Measurements from ENCODE around the gene CNOT8. TPM values are rescaled to one million over a fixed set of nuclear protein-coding genes. Genes with fewer than 3 reads are reported as not detected.
A peak's percentile ranks its signal among the peaks of the same experiment; 100 is the strongest.

CNOT8 gene
- total RNA-seq (53.7 and 57.0 TPM in 2 replicates), polyA plus RNA-seq (34.6 and 42.6 TPM in 2 replicates), polyA minus RNA-seq (62.7 and 64.2 TPM in 2 replicates), Bru-seq, nascent RNA (percentile 91 among the genes with signal in this experiment), BruChase-seq, experiment 1, labeled RNA remaining after a 6-hour chase (percentile 92 among the genes with signal in this experiment), BruChase-seq, experiment 2, labeled RNA remaining after a 2-hour chase (percentile 96 among the genes with signal in this experiment)
- polyA plus RNA-seq (2011; cell fraction: cytosol; rRNA removed), result 47.8 and 48.2 TPM in 2 replicates
- polyA plus RNA-seq (2011; cell fraction: nucleus; rRNA removed), result 56.0 and 61.1 TPM in 2 replicates
- polyA plus RNA-seq (2012), result 40.6 and 55.9 TPM in 2 replicates
- polyA minus RNA-seq (2011; cell fraction: cytosol; rRNA and poly(A)+ RNA removed), result 32.9 TPM
- polyA minus RNA-seq (2011; cell fraction: nucleus; rRNA and poly(A)+ RNA removed), result 23.5 and 24.0 TPM in 2 replicates
- long read RNA-seq, transcript CNOT8-210 (6 exons, 945 nt), result minor isoform, 9 of 191 reads
- long read RNA-seq, transcript CNOT8-204 (8 exons, 2,708 nt), result minor isoform, 10 of 191 reads
- long read RNA-seq, transcript CNOT8-202 (7 exons, 2,604 nt), result minor isoform, 20 of 191 reads
- long read RNA-seq, transcript CNOT8-201 (7 exons, 2,528 nt), result major isoform, 91 of 191 reads
- long read RNA-seq, partial matches to known transcripts, result 13 of 191 reads
- long read RNA-seq, other reads (novel, unspliced or antisense), result 40 of 191 reads

- intact Hi-C loops (cut with micrococcal nuclease), result loop anchor here (1.0 to 10.0 kb wide), 8 partner anchors 46 to 574 kb away; partner anchors contain the start of genes GEMIN5, LARP1 and SAP30L
- CTCF ChIA-PET, result interaction anchor here (0.9 to 2.2 kb wide), 2 partner anchors 23 to 208 kb away, joined by 3 to 12 read pairs; no protein-coding TSS in a partner anchor
- POLR2A ChIA-PET, result interaction anchor here (0.9 to 2.1 kb wide), 2 partner anchors 23 to 79 kb away, joined by 5 to 8 read pairs; partner anchors contain the start of gene GEMIN5
- H3K9me3 ChIP-seq (replicated peaks; ENCODE audit: control insufficient read depth, insufficient read depth, low read length), result no peaks in the 10 kb centered on the region
- H3K9ac ChIP-seq (replicated peaks; ENCODE audit: extremely low read depth, insufficient read depth, low read length), result peak within 1 kb of the TSS; percentile 98
- H3K4me1 ChIP-seq (ENCODE audit: control insufficient read depth, extremely low read depth, insufficient read depth, low read length), result peaks cover 27% of the 10 kb centered on the region
- peak within 1 kb of the TSS; percentile 95 for H2AFZ ChIP-seq (ENCODE audit: low read depth, low read length)
- dilution Hi-C loops (cut with MboI; ENCODE audit: extremely low pct_ligation_motif_present, low sequenced_read_pairs), result no loop called here
- H3K79me2 ChIP-seq (ENCODE audit: control insufficient read depth, insufficient read depth, low read length), result peaks cover 50% of the 10 kb centered on the region
- DNase-seq (ENCODE audit: low read depth, low spot score) (peak; percentile 97), FAIRE-seq (no peak)
- H3K36me3 ChIP-seq (ENCODE audit: control insufficient read depth in 2 of 2, extremely low read depth in 1 of 2, insufficient read depth in 2 of 2, low read length in 2 of 2), result peaks cover 3 to 5% of the 10 kb centered on the region in 2 experiments
- BruUV-seq (replicated peaks), result no TSS peak
- H3K27me3 ChIP-seq (ENCODE audit: control insufficient read depth in 2 of 2, insufficient read depth in 2 of 2, low read length in 2 of 2), result no peaks in the 10 kb centered on the region
- H3K27ac ChIP-seq (ENCODE audit: insufficient read depth, low read depth, low read length), result peak within 1 kb of the TSS; percentile 95
- H3K9me1 ChIP-seq (replicated peaks; ENCODE audit: control insufficient read depth, extremely low read depth, insufficient read depth, low read length), result no peaks in the 10 kb centered on the region
- TF ChIP-seq EZH2 (IDR thresholded peaks at IDR 0.05; ENCODE audit: borderline replicate concordance, low read depth, low read length, severe bottlenecking) (no peak), FOS (IDR thresholded peaks at IDR 0.05; ENCODE audit: borderline replicate concordance, insufficient read depth, low read length) (no peak), CTCF (IDR thresholded peaks at IDR 0.05; ENCODE audit: extremely low read depth in 1 of 2, insufficient read depth in 1 of 2, low read depth in 1 of 2, low read length in 2 of 2) (peak in 1 of 2 donors; percentile 2), MAX (IDR thresholded peaks at IDR 0.05; ENCODE audit: insufficient read depth, insufficient read length) (peak; percentile 23), JUN (IDR thresholded peaks at IDR 0.05; ENCODE audit: borderline replicate concordance, insufficient read depth, insufficient read length, low read depth) (no peak), POLR2AphosphoS5 (IDR thresholded peaks at IDR 0.05; ENCODE audit: insufficient read depth, low read depth, low read length) (peak; percentile 93), GATA2 (IDR thresholded peaks at IDR 0.05; ENCODE audit: insufficient read depth, insufficient read length, low read depth, low read length) (no peak), POLR2A (IDR thresholded peaks at IDR 0.05; ENCODE audit: low read depth, low read length) (peak; percentile 55), MYC (IDR thresholded peaks at IDR 0.05; ENCODE audit: low read depth, low read length) (peak; percentile 6)
- H3K4me2 ChIP-seq (ENCODE audit: insufficient read depth, low read length), result peak within 1 kb of the TSS; percentile 90
- H3K4me3 ChIP-seq (replicated peaks in 1 of 3; ENCODE audit: insufficient read depth in 1 of 3, low read depth in 1 of 3, low read length in 3 of 3), result peak within 1 kb of the TSS; percentile 94 to 100 (median 95)
- H4K20me1 ChIP-seq (replicated peaks; ENCODE audit: control insufficient read depth, extremely low read depth, insufficient read depth, low read length), result peaks cover 3% of the 10 kb centered on the region
Measured at GRCh38 chr5:154858297-154858971, at the start of gene CNOT8. TSS of gene CNOT8 (plus strand) at chr5:154858627. CDS start at chr5:154863279, 4,652 bp downstream.

Measured in endothelial cell of umbilical vein (primary cell).